ENCODE results near the gene KCNH5.

GRCh38 chr14:62687818-62688217 lies 357.4 kb downstream of the KCNH5 start:
- TF ChIP-seq EP300 (IDR thresholded peaks at IDR 0.05) (no peak), POLR2AphosphoS5 (IDR thresholded peaks at IDR 0.05) (no peak), CTCF (IDR thresholded peaks at IDR 0.05) (no peak), POLR2A (IDR thresholded peaks at IDR 0.05) (no peak)
